Testis (tissue), 2 donors: ENCODE results near the gene NIF3L1.

Experiments
- POLR2A ChIP-seq: fragments of 450-650 bp; IDR thresholded peaks from one replicate; pipeline ENCODE4 v1.6.1; 2017; ENCODE audit warnings: antibody characterized with exemption, mild to moderate bottlenecking, moderate library complexity
- TF ChIP-seq, protein P1 (sequence below), 3 experiments: fragments of 450-650 bp in 2 of 3; fragments of 200-600 bp in 1 of 3; sonication (generic) in 1 of 3; IDR thresholded peaks; one replicate each; pipeline ENCODE4 v1.5.1; 2016 to 2019; ENCODE audit warnings: antibody characterized with exemption in 3 of 3, mild to moderate bottlenecking in 2 of 3, moderate library complexity in 1 of 3

DNA sequence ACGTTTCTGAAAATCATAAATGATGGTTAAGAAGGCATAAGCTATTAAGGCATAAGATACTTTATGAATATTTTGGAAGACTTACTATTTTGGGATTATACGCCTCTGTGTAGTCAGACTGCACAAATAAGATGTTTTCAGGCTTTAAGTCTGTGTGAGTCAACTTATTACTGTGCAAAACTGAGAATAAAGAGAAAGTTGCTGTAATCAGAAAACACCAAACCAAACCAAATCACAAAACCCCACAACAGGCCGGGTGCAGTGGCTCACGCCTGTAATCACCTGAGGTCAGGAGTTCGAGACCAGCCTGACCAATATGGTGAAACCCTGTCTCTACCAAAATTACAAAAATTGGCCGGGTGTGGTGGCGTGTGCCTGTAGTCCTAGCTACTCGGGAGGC, 32.4 kb upstream of the NIF3L1 start:
- TF ChIP-seq, protein P1, sequence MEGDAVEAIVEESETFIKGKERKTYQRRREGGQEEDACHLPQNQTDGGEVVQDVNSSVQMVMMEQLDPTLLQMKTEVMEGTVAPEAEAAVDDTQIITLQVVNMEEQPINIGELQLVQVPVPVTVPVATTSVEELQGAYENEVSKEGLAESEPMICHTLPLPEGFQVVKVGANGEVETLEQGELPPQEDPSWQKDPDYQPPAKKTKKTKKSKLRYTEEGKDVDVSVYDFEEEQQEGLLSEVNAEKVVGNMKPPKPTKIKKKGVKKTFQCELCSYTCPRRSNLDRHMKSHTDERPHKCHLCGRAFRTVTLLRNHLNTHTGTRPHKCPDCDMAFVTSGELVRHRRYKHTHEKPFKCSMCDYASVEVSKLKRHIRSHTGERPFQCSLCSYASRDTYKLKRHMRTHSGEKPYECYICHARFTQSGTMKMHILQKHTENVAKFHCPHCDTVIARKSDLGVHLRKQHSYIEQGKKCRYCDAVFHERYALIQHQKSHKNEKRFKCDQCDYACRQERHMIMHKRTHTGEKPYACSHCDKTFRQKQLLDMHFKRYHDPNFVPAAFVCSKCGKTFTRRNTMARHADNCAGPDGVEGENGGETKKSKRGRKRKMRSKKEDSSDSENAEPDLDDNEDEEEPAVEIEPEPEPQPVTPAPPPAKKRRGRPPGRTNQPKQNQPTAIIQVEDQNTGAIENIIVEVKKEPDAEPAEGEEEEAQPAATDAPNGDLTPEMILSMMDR (IDR thresholded peaks at IDR 0.05): no peak
- TF ChIP-seq POLR2A: no peak
